ENCODE results near the gene FRMD5.

The FRMD5 gene

GRCh38 chr15:43919540-43920253 lies 275.4 kb downstream of the FRMD5 start:
- no peak for DNase-seq

DNA sequence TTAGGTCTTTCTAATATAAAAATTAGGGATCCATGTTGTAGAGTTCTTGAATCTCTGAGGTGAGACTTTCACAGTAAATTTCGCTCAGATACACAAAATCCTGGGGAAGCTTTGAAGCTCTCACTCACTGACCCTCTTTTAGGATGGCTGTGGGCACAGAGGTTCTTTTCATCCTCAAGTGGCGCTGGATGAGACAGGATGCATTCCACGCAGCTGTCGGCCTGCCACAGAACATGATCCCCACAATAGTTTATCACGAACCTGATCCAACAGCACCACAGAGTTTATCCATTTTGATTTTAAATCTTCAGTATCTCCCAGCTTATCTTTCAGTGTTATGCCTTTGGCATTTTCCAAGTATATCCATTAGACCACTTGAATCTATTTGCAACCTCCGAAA lies 276.4 kb downstream of the FRMD5 start:
- no peak for DNase-seq

DNA sequence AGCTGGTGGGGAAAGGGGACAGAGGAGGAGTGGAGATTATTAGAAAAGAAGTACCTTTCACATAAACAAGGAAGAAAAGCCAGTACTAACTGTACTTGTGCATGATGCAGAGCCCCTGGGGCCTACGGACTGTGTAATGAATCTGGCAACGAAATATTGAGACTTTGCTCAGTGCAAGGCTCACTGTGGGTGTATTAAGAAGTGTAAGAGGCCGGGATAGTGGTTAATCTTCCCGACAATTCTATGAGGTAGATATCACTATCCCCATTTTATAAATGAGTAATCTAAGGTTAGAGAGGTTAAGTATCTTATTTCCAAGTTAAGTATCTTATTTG lies 278.8 kb downstream of the FRMD5 start:
- no peak for DNase-seq

- DNase-seq = no peak
Observed at GRCh38 chr15:43915631-43916325, 279.3 kb downstream of the FRMD5 start.

GRCh38 chr15:43913941-43914340 lies 281.1 kb downstream of the FRMD5 start:
- DNase-seq = no peak

DNA sequence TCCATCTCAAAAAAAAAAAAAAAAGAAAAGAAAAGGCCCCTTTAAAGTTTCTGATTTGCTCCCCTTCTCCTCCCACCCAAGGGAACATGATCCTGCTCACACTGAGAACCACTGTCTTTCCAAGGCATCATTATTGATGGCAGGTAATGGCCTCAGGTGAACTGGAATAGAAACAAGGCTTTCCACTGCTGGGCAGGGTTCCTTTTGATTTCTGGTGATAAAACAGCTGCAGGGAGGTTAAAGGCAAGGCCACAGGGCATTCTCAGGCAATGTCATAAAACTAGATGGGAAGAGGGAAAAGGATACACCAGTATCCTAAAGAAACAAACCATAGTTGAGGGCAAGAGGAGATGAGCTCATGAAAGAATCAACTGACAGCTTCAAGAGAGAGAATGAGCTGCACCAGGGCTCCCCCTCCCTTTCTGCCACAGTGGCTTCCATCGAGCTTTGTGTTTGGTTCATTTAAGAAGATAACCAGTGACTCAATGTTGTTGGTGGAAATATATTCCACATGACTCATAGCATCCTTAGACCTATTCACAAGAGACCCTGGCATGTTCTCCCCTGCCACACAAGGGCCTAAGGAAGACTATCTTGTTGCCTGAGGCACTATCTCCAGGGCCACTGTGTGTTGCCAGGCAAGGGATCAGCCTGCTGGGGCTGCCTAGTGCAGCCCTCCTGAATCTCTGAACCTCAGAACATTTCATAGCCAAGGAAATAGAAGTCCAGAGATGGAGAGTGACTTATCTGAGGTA lies 281.9 kb downstream of the FRMD5 start:
- DNase-seq = no peak

GRCh38 chr15:43912208-43912607 lies 282.9 kb downstream of the FRMD5 start:
- DNase-seq = no peak

DNA sequence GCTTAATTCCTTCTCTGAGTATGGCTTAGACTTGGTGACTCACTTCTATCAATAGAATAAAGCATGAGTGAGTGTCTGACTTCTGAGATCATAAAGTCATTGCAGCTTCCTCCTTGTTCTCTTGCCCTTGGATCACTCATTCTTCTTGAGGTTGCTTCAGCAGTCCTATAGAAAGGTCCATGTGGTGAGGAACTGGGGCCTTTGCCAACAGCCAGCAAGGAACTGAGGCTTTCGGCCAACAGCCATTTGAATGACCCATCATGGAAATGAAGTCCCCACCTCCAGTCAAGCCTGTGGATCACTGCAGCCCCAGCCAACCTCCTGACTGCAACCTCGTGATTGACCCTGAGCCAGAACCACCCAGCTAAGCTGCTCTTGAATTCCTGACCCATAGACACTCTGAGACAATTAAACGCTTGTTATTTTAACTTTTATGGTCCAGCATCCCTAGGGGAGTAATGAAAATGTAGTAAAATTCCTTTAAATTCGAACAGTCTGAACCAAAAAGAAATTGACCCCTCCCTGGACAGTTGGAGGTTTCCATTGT lies 283.8 kb downstream of the FRMD5 start:
- no peak for DNase-seq

DNA sequence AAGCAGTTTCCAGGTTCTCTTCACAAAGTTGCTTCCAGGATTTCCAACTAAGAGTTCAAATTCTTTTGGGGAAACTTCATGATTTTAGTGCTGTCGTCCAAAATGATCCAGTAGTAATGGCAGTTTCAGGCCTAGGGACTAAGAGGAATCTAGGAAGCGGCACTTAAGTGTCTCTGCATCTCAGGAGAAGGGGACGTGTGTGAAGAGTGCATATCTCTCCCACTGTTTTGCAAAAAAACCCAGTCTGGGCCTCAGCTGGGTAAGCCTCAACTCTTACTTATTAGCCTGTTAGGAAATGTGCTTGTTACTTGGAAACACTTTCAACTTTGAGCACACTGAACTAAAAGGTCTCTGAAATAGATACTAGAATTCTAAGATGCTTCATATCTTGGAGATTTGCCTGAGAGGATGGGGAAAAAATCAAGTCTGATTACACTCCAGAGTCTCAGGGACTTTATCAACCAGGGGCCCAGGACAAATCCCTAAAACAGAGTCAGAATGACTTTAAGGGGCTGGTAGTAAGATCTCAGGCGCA lies 286.5 kb downstream of the FRMD5 start:
- no peak for DNase-seq

- DNase-seq = no peak
Observed at GRCh38 chr15:43905755-43906154, 289.3 kb downstream of the FRMD5 start.

GRCh38 chr15:43903864-43904290 lies 291.2 kb downstream of the FRMD5 start:
- DNase-seq = peak; percentile 50

DNA sequence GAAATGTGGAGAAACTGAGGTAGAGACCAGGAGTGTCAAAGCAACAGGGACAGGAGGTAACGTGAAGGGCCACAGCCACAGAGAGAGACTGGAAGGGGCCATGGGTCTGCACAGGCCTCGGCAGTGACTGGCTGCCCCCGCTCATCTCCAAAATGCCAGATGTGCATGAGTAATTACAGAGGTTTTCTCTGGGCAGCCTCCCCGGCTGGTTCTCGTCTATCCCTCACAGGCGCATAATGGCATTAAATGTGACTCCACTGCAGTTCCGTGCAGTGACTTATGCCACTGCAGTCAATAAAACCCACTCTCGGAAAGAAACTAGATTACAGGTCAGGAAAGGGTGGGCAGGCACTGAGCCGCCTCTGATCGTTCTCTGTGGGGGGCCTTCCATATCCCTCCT lies 293.6 kb downstream of the FRMD5 start:
- DNase-seq = no peak

- no peak for DNase-seq
Observed at GRCh38 chr15:43900996-43901395, 294.1 kb downstream of the FRMD5 start.

GRCh38 chr15:43899928-43900327 lies 295.1 kb downstream of the FRMD5 start:
- DNase-seq = no peak

DNA sequence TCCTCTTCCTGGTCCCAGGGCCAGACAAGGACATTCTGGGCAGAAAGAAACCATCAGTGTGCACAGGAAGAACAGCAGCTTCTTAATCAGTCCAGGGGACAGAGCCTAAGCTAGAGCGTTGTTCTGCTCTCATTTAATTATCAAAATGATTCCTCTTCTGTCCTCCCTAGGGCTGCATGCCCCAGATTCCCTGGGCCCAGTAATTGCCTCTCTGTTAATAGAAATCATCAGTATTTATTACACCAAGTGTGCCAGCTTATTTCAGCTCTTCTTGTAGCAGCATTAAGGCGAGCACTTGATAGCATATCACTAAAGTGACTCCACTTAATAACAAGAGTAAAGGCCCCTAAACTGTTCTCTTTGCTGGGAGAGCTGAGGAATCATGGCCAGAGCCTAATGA lies 296.2 kb downstream of the FRMD5 start:
- DNase-seq = no peak

GRCh38 chr15:43896543-43896942 lies 298.5 kb downstream of the FRMD5 start:
- DNase-seq = no peak

DNA sequence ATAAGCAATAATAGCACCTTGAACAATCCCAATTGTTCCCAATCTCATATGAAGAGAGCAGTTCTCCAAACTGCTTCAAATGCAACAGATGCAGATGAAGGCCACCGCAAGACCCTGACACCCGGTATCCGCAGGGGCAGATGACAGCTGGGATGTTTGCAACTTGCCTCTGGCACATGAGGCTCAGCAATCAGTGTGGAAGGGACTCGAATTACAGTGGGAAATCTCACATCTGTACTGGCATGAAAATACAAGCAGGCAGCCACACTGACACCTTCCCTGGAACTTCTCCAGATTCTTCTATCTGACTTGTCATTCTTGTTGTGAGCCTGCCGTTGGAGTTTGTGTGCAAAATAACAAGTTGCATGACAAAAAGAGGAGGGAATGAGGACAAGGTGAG lies 299.5 kb downstream of the FRMD5 start:
- DNase-seq = no peak

- no peak for DNase-seq
Observed at GRCh38 chr15:43893956-43894355, 301.1 kb downstream of the FRMD5 start.

GRCh38 chr15:43889042-43889441 lies 306.0 kb downstream of the FRMD5 start:
- DNase-seq = no peak

DNA sequence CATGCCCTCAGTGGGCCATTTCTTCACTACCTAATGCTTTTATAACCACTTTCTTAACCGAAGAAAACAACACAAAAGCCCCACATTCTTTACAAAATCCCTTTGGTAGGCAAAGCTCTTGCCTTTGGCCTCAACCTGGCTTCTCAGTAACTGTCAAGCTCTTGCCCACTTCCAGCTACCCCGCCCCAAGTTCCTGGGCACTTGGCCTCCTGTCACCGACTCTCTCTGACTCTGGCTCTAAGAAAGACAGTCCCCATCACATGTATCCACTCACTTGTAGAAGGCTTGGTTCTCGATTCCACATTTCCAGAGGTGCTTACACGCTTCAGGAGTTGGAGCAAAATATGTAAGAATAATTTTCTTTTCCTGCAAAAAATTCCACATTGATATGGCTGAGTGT lies 307.2 kb downstream of the FRMD5 start:
- no peak for DNase-seq

DNA sequence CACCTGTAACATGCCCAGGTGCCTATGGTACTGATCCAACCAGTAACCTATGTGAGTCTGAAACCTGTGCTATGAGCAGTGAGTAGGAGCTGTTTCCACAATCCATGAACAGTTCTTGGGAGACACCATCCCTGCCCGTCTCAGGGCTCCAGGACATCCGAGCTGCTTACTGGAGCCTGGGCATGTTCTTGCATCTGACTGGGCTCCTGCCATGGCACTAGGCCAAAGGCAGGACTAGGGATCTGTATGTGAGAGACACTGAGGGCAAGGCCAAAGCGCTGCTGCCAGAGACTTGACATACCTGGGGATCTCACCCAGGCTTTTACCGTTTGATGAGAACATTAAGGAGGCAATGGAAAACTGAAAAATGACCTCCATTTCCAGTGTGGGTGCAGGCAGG lies 308.5 kb downstream of the FRMD5 start:
- no peak for DNase-seq

GRCh38 chr15:43883571-43883970 lies 311.5 kb downstream of the FRMD5 start:
- DNase-seq = no peak

- DNase-seq = no peak
Observed at GRCh38 chr15:43881944-43882343, 313.1 kb downstream of the FRMD5 start.

- no peak for DNase-seq
Observed at GRCh38 chr15:43881245-43881644, 313.8 kb downstream of the FRMD5 start.

All from NCI-H2171 (cell line).